ENCODE data around the gene ZFP64.
A peak's percentile ranks its signal among the peaks of the same experiment; 100 is the strongest.

GRCh38 chr20:52191916-52192718 is 538 bp upstream of the ZFP64 start:
- TF ChIP-seq EGR1 (IDR thresholded peaks at IDR 0.05) (no peak), ZBTB7A (IDR thresholded peaks at IDR 0.05; ENCODE audit: low read depth) (peak; percentile 98), TAF1 (IDR thresholded peaks at IDR 0.05; ENCODE audit: low read depth) (no peak; the same call in 1 of the 2 replicates), REST (IDR thresholded peaks at IDR 0.05; ENCODE audit: low read depth) (no peak), NFIC (IDR thresholded peaks at IDR 0.05) (no peak), YY1 (IDR thresholded peaks at IDR 0.05; ENCODE audit: low read depth) (no peak), RAD21 (IDR thresholded peaks at IDR 0.05; ENCODE audit: low read depth) (no peak), MAX (IDR thresholded peaks at IDR 0.05) (peak; percentile 38; the same call in 1 of the 2 replicates), EP300 (IDR thresholded peaks at IDR 0.05; ENCODE audit: borderline replicate concordance) (no peak), CREB1 (IDR thresholded peaks at IDR 0.05; ENCODE audit: low read depth) (no peak), TEAD4 (IDR thresholded peaks at IDR 0.05) (no peak), CEBPB (IDR thresholded peaks at IDR 0.05) (no peak), FOXM1 (IDR thresholded peaks at IDR 0.05; ENCODE audit: borderline replicate concordance, low read depth) (no peak)
- TF ChIP-seq, protein P1, sequence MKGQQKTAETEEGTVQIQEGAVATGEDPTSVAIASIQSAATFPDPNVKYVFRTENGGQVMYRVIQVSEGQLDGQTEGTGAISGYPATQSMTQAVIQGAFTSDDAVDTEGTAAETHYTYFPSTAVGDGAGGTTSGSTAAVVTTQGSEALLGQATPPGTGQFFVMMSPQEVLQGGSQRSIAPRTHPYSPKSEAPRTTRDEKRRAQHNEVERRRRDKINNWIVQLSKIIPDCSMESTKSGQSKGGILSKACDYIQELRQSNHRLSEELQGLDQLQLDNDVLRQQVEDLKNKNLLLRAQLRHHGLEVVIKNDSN (IDR thresholded peaks at IDR 0.05) = no peak

Data from Ishikawa (cell line).